GM19099 (cell line): ENCODE results near the gene ANXA8.
"Not testable (repeated sequence)": the region's sequence is repeated elsewhere in the genome, so short reads cannot be mapped to it uniquely, and the experiment has no call there.

Source experiments
- POLR2A ChIP-seq: IDR thresholded peaks from 3 replicates; pipeline ENCODE4 v1.6.1; 2011; ENCODE audit warnings: low read depth; ENCODE audit not compliant: insufficient read length; ENCODE audit errors: extremely low read depth

ANXA8 gene, protein sequence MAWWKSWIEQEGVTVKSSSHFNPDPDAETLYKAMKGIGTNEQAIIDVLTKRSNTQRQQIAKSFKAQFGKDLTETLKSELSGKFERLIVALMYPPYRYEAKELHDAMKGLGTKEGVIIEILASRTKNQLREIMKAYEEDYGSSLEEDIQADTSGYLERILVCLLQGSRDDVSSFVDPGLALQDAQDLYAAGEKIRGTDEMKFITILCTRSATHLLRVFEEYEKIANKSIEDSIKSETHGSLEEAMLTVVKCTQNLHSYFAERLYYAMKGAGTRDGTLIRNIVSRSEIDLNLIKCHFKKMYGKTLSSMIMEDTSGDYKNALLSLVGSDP

DNA sequence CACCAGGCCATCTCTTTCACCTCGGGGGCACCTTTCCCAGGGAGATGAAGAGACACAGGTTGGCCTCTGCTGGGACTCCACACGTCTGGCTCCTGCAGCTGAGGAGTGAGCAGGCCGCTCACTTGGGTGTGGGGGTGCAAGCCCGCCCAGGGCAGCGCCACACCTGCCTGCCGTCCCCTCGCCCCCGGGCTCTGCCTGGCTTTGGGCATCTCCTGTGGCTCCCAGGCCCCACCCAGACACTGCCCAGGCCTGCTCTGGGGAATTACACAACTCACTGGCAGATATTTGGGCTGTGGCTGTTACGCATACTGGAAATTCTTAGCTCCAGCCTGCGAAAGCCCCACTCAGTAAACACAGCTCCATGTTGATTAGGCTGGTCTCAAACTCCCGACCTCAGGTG is at the start of gene ANXA8:
TSS of gene ANXA8 (minus strand) at position 193 of the 400 bp plus-strand sequence. CDS start at position 11, 182 bp downstream.
- TF ChIP-seq POLR2A: not testable (repeated sequence)

DNA sequence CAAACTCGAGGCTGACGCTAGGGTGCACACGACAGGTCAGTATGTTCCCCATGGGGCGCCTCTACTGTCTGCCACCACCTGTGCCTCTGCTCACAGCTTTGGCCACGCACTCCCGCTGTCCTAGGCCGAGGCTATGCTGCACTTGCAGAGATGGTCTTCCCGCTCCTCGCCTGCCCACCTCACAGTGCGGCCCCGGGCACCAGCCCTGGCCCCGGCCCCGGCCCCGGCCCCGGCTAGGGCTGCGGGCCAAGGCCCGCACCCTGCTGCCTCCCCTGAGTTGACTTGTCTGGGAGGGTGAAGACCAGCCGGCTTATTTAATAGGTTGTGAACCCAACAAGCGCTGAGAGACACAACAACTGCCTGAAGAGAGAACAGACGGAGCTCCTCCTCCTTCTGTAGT is 39.6 kb upstream of the ANXA8 start, which contains the start of gene AGAP9:
TSS of gene AGAP9 (minus strand) at position 164 of the 400 bp plus-strand sequence. CDS start at position 52, 112 bp downstream.
- TF ChIP-seq POLR2A: not testable (repeated sequence)

DNA sequence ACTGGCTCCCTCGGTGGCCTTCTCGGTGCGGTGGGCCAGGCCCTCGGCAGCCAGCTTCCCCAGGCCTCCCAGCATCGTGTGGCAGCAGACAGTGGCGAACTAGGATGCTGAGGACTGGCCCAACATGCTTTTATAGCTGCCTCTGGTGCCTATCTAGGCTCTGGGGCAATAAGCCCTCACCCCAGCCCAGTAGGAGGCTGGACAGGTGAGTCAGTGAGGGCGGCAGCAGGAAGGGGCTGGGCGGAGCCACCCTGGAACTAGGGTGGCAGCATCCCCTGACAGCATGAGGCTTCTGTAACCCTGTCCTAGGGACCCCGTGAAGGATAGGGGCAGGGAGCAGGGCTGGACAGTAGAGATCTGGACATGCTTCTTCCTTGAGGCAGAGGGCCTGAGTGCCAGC is 7.7 kb upstream of the ANXA8 start, which contains the start of gene FAM25G:
TSS of gene FAM25G (minus strand) at position 101 of the 400 bp plus-strand sequence. CDS start at position 75, 26 bp downstream.
- not testable (repeated sequence) for TF ChIP-seq POLR2A

DNA sequence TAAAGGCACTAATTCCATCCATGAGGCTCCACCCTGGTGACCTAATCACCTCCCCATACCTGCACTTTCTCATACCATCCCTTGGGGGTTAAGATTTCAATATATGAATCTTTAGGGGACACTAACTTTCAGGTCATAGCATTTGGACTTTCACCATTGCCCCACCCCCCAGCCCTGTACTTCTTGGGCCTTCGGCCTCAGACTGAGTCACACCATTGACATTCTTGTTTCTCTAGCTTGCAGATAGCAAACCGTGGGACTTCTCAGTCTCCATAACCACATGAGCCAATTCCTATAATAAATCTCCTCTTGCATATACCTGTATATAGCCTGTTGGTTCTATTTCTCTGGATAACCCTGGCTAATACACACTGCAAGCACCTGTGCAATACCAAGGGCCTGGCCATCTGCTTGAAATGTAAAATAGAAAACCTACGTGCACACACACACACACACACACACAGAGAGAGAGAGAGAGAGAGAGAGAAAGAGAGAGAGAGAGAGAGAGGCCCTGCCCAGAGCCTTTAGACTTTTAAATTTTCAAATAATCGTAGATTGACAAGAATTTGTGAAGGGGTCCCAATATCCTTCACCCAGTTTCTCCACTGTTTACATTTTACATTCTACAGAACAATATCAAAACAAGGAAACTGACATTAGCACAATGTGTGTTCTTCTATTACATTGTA is 25.3 kb downstream of the ANXA8 start:
- TF ChIP-seq POLR2A: no peak

DNA sequence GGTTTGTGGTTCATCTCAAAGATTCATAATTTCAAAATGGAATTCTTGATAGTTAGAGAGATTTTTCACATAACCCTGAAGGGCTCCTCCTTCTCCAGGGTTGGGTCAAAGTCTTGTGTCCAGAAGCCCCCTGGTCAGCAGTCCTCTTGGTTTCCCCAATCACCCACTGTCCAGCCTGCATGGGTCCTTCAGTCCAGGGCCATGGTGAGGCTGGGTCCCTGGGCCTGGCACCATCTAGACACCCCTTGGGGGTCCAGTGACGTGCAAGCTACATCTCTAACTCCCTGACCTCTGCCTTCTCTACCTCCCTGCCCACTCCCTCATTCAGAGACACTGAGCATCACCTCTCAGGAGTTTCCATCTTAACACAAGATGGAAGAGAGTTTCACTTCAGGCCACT is 26.1 kb downstream of the ANXA8 start:
- no peak for TF ChIP-seq POLR2A

DNA sequence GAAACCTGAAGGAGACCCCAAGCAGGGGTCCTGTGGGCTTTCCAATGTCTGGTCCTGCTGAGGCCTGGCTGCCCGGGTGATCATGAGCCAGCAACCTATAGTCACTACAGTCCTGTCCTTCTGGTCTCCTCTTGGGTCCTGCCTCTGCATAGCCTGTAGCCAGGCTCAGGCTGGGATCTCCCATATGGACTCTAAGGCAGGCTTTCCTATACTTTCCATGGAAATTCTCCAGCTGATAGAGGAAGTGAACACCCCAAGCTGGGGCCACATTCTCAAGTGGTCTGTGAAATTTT is 26.4 kb downstream of the ANXA8 start:
- no peak for TF ChIP-seq POLR2A

DNA sequence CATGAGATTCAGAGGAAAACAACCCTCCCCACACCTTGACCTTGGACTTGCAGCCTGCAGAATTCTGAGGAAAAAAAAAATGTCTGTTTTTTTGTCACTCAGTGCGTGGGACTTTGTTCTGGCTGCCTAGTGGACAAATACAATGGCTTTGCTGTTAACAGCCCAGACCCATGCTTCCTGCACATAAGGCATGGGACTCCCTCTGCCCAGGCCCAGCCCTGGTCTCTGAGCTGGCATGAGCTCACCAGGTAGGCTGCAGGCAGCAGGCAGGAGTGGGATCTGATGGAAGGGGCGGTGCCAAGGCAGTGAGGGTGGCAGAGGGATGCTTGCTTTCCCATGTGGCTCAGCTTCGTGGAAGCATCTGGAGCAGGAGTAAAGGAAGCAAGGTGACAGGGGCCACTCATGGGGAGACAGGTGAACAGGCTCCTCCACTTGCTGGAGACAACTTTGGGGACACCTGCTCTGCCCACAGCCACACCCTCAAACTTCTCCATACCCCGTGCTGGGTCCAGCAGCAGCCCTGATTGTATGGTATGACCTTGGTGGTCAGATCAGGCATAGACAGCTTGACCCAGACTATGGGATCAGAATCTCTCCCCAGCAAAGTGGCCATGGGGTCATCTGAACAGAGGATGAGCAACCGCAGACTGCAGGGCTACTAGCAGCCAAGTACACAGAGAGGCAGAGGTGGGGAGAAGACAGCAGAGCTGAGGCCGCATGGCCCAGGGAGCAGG is 27.0 kb downstream of the ANXA8 start:
- no peak for TF ChIP-seq POLR2A

DNA sequence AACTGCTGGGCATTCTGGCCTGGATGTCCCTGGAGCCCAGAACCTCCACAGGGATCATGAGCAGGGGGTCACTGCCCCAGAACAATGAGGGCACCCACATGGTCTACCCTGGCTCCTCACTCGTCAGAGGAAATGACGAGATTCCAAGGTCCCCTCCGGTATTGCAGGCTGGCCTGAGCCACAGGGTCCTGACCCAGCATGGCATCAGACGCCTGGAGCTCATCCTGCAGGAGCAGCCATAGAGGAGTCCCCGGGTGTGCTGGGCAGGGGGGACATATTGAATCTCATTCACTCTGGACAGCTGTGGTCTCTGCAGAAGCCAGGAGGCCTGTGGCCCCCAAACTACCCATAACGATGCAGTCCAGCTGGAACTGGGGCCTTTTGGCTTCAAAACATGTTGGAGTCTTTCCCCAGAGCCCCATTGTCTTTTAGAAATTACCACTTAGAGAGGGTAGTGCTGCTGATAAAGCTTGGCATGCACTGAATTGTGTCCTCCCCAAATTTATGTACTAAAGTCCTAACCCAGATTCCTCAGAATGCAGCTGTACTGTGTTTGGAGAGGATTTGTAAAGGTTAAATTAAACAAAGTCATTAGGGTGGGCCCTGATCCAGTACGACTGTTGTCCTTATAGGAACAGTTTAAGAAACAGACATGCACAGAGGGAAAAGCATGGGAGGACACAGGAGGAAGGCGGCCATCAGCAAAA is 27.7 kb downstream of the ANXA8 start:
- TF ChIP-seq POLR2A: no peak

DNA sequence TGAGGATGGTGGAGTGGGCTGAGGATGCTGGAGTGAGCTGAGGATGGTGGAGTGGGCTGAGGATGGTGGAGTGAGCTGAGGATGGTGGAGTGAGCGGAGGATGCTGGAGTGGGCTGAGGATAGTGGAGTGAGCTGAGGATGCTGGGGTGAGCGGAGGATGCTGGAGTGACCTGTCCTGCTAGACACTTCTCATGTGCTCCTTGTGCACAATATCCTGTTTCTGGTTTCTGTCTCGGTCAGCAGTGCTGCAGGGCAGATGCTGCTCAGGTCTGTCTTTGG is 29.2 kb downstream of the ANXA8 start:
- TF ChIP-seq POLR2A: no peak

DNA sequence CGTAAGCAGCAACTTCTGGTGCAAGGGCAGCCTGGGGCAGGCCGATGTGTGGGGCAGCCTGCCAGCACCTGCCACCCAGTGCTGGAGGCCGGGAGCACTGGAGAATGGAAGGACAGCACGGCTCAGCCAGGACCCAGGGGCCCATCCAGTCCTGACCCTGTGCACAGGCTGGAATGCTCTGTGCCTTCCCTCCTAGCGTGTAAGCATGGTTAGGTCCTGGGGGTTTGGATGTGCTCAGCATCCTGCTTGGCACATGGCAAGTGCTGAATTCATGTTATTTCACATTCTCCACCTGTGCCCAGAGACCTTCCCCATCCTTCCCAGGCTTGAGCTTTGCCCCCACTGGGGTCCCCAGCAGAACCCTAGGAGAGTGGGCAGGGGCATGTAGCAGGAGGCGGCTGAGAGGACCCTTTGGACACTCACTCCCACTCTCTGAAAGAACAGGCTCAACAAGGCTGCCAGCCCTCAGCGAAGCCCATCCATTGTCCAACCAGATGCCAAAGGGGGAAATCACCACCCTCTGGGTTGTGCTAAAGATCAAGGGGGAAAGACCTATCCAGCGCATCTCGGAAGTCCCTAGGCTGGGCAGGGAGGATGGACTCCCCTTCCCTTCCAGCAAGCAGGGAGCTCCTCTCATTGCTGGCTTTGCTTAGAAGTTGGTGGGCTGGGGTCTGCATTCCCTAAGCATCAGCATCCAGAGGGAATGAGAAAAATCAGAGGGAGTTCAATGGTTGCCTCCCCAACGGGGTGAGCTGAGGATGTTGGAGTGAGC is 29.7 kb downstream of the ANXA8 start:
- no peak for TF ChIP-seq POLR2A

DNA sequence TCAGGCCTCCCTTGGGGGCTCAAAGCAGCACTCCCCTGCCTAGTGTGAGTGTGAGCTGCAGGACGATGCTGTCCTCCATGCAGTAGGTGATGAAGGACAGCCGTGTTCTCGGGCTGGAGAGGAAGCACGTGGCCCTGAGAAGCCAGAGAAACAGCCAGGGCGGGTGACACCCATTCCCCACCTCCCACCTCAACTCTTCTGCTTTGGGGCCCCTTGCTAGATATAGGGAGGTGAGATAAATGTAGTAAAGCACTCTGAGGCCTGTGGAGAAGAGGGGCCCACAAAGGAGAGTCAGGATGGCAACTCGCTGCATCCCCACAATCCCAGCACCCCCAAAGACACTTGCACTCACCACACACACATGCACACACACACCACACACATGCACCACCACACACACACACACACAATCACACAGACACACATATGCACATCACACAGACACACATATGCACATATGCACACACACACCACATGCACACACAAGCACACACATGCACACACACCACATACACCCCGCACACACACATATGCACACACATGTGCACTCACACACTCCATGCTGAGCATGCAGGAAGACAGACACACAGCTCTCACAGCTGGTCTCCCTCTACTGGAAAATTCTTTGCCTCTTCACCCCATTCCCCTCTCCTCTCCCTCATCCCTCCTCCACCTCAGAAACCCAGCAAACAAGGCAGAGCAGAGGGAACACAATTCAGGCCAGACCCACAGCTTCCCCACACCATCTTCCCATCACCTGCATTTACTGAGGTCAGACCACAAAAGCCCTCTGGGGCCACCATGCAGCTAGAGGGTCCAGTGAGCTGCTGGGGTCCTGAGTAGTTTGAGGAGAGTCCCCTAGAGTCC is 30.5 kb downstream of the ANXA8 start:
- no peak for TF ChIP-seq POLR2A

DNA sequence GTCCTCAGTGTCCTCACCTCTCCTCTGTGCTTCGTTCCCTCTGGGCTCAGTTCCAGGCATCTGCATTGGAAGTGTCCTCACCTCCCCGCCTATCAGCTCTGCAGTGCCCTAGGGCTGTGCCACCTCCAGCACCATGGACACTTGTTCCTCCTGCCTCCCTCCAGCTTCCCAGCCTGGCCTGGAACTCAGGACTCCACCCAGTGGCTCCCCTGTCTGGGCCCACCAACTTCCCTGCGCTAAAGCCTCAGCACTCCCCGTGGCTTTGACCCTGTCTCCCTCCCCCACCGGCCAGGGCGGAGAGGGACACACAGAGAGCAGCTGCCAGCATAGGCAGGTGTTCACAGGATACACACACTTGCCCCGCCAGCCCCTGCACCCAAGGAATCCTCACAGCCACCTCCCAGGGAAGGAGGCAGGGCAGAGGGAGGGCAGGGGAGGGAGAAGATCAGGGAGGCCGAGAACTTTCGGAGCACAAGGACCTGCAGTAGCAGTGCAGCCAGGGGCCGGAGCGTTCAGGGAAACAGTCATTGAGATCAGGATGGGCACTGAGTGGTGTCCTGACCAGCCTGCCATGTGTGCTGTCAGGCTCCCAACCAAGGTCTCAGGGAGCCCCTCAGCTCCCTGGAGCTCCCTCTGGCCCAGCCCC is 31.3 kb downstream of the ANXA8 start:
- no peak for TF ChIP-seq POLR2A

DNA sequence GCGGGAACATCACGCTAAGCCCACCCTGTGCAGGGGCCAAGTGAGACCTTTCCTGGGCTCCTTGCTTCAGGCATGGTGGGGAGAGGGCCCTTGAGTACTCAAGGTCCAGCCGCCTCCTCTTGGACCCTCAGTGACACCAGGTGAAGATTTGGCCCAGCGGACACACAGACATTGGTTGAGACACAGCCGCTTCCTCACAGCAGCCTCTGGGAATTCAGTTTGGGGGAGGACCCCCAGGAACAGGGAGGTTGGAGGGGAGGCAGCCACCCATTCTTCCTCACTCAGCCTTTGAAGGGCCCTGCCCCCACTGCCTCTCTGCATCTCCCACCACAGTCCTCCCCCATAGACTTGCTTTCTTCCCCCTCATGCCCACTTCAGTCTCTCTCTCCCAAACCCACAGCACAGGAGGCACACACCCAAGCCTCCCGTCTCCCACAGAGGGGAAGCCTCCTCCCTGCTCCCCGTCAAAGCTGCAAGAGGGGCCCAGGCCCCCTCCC is 31.9 kb downstream of the ANXA8 start:
- TF ChIP-seq POLR2A: no peak

DNA sequence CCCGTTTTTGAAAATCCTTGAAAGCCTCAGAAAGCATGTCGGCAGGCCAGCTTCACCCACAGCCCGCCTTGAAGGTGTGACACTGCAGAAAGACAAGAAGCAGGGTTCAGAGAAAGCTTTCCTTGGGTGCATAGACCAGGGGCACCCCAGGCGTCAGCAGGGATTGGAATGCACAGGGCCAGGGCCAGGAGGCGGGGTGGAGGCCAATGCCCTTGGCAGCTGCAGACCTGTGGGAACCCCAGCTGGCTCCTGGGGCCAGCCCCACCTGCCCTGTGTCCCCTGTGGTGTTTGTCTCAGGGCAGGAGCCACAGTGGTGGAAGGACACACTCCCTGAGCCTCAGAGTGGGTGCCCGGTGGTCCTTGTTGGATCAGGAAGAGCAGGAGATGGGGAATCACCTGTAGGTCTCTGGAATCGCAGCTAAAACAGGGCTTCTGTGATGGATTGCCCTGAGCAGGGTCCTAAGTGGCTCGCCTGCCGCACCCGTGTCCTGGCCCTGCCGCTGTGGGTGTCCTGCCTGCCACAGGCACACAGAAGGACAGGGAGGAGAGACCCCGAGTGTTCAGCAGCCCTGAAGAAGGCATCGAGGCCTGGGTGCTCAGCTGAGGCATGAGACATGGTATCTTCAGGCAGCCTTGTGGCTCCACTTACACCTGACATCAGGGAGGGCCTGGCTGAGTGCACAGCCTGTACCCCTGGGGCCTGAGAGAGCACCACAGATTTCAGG is 32.5 kb downstream of the ANXA8 start:
- no peak for TF ChIP-seq POLR2A
